Breast epithelium (tissue), 3 donors: ENCODE results near the gene USP1.

Source experiments
- CTCF ChIP-seq, 3 donors: fragments of 450-650 bp; IDR thresholded peaks; one replicate each; pipeline ENCODE4 v1.5.1; 2016 to 2017; ENCODE audit warnings: antibody characterized with exemption in 3 of 3, mild to moderate bottlenecking in 3 of 3, moderate library complexity in 3 of 3
- POLR2AphosphoS5 ChIP-seq, 3 donors: sonication (generic); formaldehyde crosslinking; IDR thresholded peaks; one replicate each; pipeline ENCODE4 v1.6.1; 2017; ENCODE audit warnings: antibody characterized with exemption in 3 of 3

DNA sequence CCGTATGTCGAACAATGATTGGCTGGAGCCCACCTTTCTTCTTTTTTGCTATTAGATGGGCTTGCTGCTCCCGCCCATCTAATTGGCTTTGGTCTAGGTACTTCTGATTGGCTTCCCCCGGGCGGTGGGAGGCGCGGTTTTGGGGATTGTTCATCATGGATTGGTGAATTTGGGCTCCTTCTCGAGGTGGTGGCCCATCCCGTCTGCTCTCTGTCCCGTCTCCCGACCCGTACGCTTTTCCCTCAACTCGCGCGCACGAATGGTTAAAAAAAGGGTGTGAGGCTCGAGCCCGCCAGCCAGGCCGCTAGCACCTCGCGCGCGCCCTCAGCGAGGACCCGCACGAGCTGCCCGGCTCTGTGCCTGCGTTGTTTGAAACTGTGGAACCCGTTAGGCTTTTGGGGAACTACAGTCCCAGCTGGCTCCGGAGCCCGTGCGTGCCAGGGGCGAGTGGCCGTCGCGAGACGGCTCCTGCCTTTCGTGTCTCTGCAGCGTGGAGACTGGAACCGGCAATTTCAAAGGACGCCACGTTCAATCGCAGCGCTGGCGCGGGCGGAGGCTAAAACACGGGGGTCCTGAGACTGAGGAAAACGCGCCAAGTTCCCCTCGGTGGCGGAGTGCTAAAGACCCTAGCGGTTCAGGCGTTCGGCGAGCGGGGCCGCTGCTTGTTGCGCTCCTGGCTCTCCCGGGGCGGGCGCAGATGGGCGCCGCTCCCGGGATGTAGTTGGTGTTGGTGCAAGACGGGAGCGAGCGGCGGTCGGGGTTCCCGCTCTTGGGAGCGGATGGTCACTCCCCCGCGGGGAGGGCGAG lies at the start of gene USP1:
- TF ChIP-seq POLR2AphosphoS5 (IDR thresholded peaks at IDR 0.05) = peak in 2 of 3 donors; percentile 10 to 80
- peak in 2 of 3 donors; percentile 15 to 17 for TF ChIP-seq CTCF (IDR thresholded peaks at IDR 0.05)
